ENCODE data around the gene FZR1. TPM values are rescaled to one million over a fixed set of nuclear protein-coding genes. Genes with fewer than 3 reads are reported as not detected.

Gene FZR1
- total RNA-seq, 1 experiment from 2014 or later, result 51.4 TPM

DNA sequence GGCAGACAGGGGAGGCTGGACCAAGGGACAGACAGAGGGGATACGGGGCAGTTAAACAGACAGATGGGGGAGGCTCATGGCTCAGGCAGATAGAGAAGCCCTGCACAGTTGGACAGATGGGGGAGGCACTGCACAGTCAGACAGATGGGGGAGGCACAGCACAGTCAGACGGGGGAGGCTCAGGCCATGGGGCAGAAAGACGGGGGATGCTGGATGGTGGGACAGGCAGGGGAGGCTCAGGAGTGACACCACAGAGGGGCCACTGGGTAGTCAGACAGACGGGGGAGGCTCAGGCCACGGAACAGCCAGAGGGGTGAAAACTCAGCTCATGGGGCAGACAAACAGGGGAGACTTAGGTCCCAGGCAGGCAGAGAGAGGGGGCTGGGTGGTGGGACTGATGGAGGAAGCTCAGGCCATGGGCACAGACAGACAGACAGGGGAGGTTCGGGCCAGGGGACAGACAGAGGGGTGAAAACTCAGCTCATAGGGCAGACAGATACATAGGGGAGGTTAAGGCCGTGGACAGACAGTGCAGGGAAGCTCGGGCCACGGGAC lies 50.4 kb downstream of the FZR1 start:
- peaks cover 12 to 15% of the 10 kb centered on the region in 2 experiments for H3K4me1 Mint-ChIP-seq

More for the DNA sequence above, 50.4 kb downstream of the FZR1 start:
- no peak overlapping the region for H4K5ac ChIP-seq (ENCODE audit: insufficient read length, low read depth, low read length)
- H3K4me2 ChIP-seq (ENCODE audit: insufficient read depth, insufficient read length, low read length), result peak overlapping the region; percentile 43
- Mint-ChIP-seq H3K4me3 (peak overlapping the region; percentile 86 to 97), H3K9me3 (no peaks in the 10 kb centered on the region), H3K27me3 (ENCODE audit: low read depth) (peaks cover 34% of the 10 kb centered on the region), H3K36me3 (ENCODE audit: insufficient read depth in 1 of 3, low read depth in 3 of 3) (0 out of 7 replicates have a peak, but pooled peaks cover 0 to 5% (median 0%) of the 10 kb centered on the region in 3 experiments), H3K27ac (no peak overlapping the region)
- H3K4ac ChIP-seq (ENCODE audit: low read depth, low read length), result no peak overlapping the region
- H4K8ac ChIP-seq (replicated peaks; ENCODE audit: insufficient read length, low read depth, low read length), result no peak overlapping the region
- H4K91ac ChIP-seq (ENCODE audit: insufficient read length, low read depth, low read length), result no peak overlapping the region
- no peaks in the 10 kb centered on the region for H3K4me1 ChIP-seq (ENCODE audit: insufficient read depth, low read length)
- H3K79me2 ChIP-seq (ENCODE audit: insufficient read depth, low read length), result no peaks in the 10 kb centered on the region
- H3K14ac ChIP-seq (ENCODE audit: insufficient read depth, low read length), result no peak overlapping the region
- H3K27ac ChIP-seq (ENCODE audit: insufficient read length, low read depth, low read length), result no peak overlapping the region
- H3K23ac ChIP-seq (ENCODE audit: insufficient read length, low read depth, low read length), result no peak overlapping the region
- no peak overlapping the region for H2BK5ac ChIP-seq (ENCODE audit: insufficient read length, low read length)
- no peak overlapping the region for H2BK15ac ChIP-seq (ENCODE audit: low read depth, low read length)
- H3K23me2 ChIP-seq (ENCODE audit: insufficient read length, low read depth, low read length, poor library complexity, severe bottlenecking), result peaks cover 8% of the 10 kb centered on the region
- no peak overlapping the region for H2BK20ac ChIP-seq (ENCODE audit: low read depth, low read length, poor library complexity, severe bottlenecking)
- H2AK5ac ChIP-seq (ENCODE audit: insufficient read length, low read length), result no peak overlapping the region
- H4K20me1 ChIP-seq (ENCODE audit: control insufficient read depth, insufficient read depth, insufficient read length), result peaks cover 3% of the 10 kb centered on the region
- no peaks in the 10 kb centered on the region for H3K79me1 ChIP-seq (ENCODE audit: insufficient read depth, low read depth, low read length, poor library complexity, severe bottlenecking)
- no peak for DNase-seq
- no peaks in the 10 kb centered on the region; the same call in 1 of the 2 replicates for H3K27me3 ChIP-seq (ENCODE audit: insufficient read depth, low read length)
- no peaks in the 10 kb centered on the region for H3K9me3 ChIP-seq (ENCODE audit: control insufficient read depth, low read depth, low read length)
- no peak overlapping the region for H3K9ac ChIP-seq (ENCODE audit: extremely low read depth, insufficient read length, low read length)
- no peak overlapping the region for H2BK120ac ChIP-seq (ENCODE audit: low read depth, low read length, poor library complexity, severe bottlenecking)
- H2AFZ ChIP-seq (ENCODE audit: low read length), result no peak overlapping the region
- TF ChIP-seq, protein P1, sequence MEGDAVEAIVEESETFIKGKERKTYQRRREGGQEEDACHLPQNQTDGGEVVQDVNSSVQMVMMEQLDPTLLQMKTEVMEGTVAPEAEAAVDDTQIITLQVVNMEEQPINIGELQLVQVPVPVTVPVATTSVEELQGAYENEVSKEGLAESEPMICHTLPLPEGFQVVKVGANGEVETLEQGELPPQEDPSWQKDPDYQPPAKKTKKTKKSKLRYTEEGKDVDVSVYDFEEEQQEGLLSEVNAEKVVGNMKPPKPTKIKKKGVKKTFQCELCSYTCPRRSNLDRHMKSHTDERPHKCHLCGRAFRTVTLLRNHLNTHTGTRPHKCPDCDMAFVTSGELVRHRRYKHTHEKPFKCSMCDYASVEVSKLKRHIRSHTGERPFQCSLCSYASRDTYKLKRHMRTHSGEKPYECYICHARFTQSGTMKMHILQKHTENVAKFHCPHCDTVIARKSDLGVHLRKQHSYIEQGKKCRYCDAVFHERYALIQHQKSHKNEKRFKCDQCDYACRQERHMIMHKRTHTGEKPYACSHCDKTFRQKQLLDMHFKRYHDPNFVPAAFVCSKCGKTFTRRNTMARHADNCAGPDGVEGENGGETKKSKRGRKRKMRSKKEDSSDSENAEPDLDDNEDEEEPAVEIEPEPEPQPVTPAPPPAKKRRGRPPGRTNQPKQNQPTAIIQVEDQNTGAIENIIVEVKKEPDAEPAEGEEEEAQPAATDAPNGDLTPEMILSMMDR (conservative IDR thresholded peaks at IDR 0.05), result no peak
- no peak overlapping the region for H3K56ac ChIP-seq (ENCODE audit: insufficient read length, low read depth, low read length)
- no peak overlapping the region for H2BK12ac ChIP-seq (ENCODE audit: insufficient read length, low read depth, low read length)
- no peak overlapping the region for H3T11ph ChIP-seq (ENCODE audit: low read length)
- no peak overlapping the region for H3K18ac ChIP-seq (ENCODE audit: insufficient read length, low read depth, low read length)
- no CpG with 5 or more reads among the region's 9 CpGs for WGBS (ENCODE audit: extremely low coverage, insufficient read length, low lambda C conversion rate)

Measured in H9 (cell line).